Measurements from ENCODE around the gene DCST1.
A peak's percentile ranks its signal among the peaks of the same experiment; 100 is the strongest.

DCST1 gene

GRCh38 chr1:155012776-155013602 is 20.6 kb upstream of the DCST1 start:
- H3K4me3 ChIP-seq (ENCODE audit: low read depth, low read length) = no peak overlapping the region

- H3K4me3 ChIP-seq (ENCODE audit: low read depth, low read length) = no peak overlapping the region
Measured at GRCh38 chr1:155013632-155014031, 20.0 kb upstream of the DCST1 start.

GRCh38 chr1:155014709-155015508 is 18.7 kb upstream of the DCST1 start:
- no peak overlapping the region for H3K4me3 ChIP-seq (ENCODE audit: low read depth, low read length)

- no peak overlapping the region for H3K4me3 ChIP-seq (ENCODE audit: low read depth, low read length)
Measured at GRCh38 chr1:155015527-155016230, 17.9 kb upstream of the DCST1 start.

- H3K4me3 ChIP-seq (ENCODE audit: low read depth, low read length) = no peak overlapping the region
Measured at GRCh38 chr1:155016231-155016831, 17.3 kb upstream of the DCST1 start.

- H3K4me3 ChIP-seq (ENCODE audit: low read depth, low read length) = peak overlapping the region; percentile 28
Measured at GRCh38 chr1:155017041-155017945, 16.3 kb upstream of the DCST1 start.

GRCh38 chr1:155017946-155018316 is 15.7 kb upstream of the DCST1 start:
- no peak overlapping the region for H3K4me3 ChIP-seq (ENCODE audit: low read depth, low read length)

GRCh38 chr1:155018617-155019348 is 14.8 kb upstream of the DCST1 start:
- H3K4me3 ChIP-seq (ENCODE audit: low read depth, low read length) = no peak overlapping the region

GRCh38 chr1:155019377-155020245 is 14.0 kb upstream of the DCST1 start:
- H3K4me3 ChIP-seq (ENCODE audit: low read depth, low read length) = no peak overlapping the region

- no peak overlapping the region for H3K4me3 ChIP-seq (ENCODE audit: low read depth, low read length)
Measured at GRCh38 chr1:155022136-155022926, 11.3 kb upstream of the DCST1 start.

GRCh38 chr1:155022927-155023236 is 10.7 kb upstream of the DCST1 start:
- no peak overlapping the region for H3K4me3 ChIP-seq (ENCODE audit: low read depth, low read length)

- no peak overlapping the region for H3K4me3 ChIP-seq (ENCODE audit: low read depth, low read length)
Measured at GRCh38 chr1:155023627-155024026, 10.0 kb upstream of the DCST1 start.

GRCh38 chr1:155024315-155024714 is 9.3 kb upstream of the DCST1 start:
- H3K4me3 ChIP-seq (ENCODE audit: low read depth, low read length) = no peak overlapping the region

- no peak overlapping the region for H3K4me3 ChIP-seq (ENCODE audit: low read depth, low read length)
Measured at GRCh38 chr1:155026154-155026553, 7.5 kb upstream of the DCST1 start.

- no peak overlapping the region for H3K4me3 ChIP-seq (ENCODE audit: low read depth, low read length)
Measured at GRCh38 chr1:155026588-155026987, 7.0 kb upstream of the DCST1 start.

GRCh38 chr1:155029513-155030242 is 3.9 kb upstream of the DCST1 start:
- H3K4me3 ChIP-seq (ENCODE audit: low read depth, low read length) = no peak overlapping the region

- H3K4me3 ChIP-seq (ENCODE audit: low read depth, low read length) = no peak overlapping the region
Measured at GRCh38 chr1:155030243-155030795, 3.3 kb upstream of the DCST1 start.

Measured in iPS-11a (cell line).